ENCODE results near the gene PSMB7.

PSMB7 gene

DNA sequence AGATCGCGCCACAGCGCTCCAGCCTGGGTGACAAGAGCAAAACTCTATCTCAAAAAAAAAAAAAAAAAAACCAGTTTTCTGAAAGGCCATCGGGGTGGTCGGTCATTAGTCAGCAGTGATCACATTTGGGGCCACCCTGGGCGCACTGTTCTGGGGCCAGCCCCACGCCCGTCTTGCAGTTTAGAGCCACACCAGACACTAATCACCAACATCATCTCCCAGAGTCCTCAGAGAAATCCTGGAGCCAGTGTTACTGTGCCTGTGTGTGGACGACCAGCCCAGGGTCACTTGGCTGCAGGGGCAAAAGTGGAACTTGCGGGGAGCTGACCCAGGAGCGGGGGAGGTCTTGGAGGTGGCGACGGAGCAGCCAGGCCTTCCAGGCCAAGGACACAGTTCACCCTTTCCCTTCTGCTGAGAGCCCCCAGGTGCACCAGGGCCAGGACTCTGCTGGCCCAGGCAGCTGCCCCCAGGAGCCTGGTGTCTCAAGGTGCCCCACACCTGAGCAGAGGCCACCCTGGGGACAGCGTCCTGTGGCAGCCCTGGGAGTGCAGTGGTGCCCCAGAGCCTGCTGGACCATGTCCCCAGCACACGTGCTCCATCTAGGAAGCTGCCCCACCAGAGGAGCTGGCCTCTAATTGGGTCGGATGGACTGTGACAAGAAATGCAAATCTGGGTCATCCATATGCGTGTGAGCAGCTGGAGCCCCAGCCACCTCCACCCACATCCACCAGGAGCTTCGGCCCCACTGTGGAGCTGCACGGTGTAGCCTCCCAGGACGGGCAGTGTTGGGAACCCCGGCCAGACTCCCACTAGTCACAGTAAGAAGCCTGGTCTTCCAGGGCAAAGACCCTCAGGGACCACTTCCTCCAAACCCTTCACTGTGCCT is 106.4 kb downstream of the PSMB7 start:
- H3K4me3 ChIP-seq (ENCODE audit: extremely low read depth, insufficient read depth, low read length, poor library complexity, severe bottlenecking), result no peak overlapping the region
- peaks cover 38% of the 10 kb centered on the region for H3K36me3 ChIP-seq (ENCODE audit: control insufficient read depth, insufficient read depth, low read length)
- H3K4me1 ChIP-seq (ENCODE audit: control insufficient read depth, insufficient read depth, low read length, poor library complexity, severe bottlenecking), result peaks cover 31% of the 10 kb centered on the region
- 86% methylated on average over 12 to 19 of the region's 21 CpGs for WGBS, 2 experiments (ENCODE audit: insufficient coverage in 2 of 2)
- peak overlapping the region; percentile 79 for H3K27ac ChIP-seq (ENCODE audit: low read depth, low read length, severe bottlenecking)
- H3K9me3 ChIP-seq (ENCODE audit: control insufficient read depth, low read length), result no peaks in the 10 kb centered on the region

DNA sequence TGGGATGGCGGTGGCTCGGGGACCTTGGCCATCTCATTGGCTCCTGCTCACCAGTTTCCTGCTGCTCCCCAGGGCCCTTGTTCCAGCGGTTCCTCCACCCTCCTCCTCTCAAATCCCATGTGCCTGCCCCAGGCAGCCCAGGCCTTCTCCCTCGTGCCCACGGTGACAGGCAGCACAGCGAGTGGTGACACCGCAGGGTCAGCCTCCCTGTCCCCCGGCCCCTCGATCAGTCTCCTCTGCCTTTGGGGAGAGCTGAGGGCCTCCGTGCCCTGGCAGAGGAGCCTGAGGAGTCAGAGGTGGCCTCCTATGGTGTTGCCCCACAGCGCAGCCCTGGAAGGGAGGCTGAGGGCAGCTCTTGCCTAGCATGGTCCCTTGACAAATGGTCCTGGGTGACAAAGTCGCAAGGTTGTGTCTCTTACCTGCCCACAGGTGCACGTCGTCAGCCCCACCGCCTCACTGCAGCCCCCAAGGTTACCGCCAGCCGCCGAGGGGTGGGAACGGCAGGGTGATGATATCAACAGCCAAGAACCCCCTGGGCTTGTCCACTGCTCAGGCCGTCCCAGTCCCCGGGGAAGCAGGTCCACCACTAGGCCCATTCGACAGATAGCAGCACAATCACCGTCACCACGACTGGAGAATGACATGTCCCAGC is 107.7 kb downstream of the PSMB7 start:
- 92 to 94% methylated on average over 21 of the region's 24 CpGs for WGBS, 2 experiments (ENCODE audit: insufficient coverage in 2 of 2)
- H3K27ac ChIP-seq (ENCODE audit: low read depth, low read length, severe bottlenecking), result no peak overlapping the region
- peaks cover 45% of the 10 kb centered on the region for H3K36me3 ChIP-seq (ENCODE audit: control insufficient read depth, insufficient read depth, low read length)
- H3K9me3 ChIP-seq (ENCODE audit: control insufficient read depth, low read length), result no peaks in the 10 kb centered on the region
- H3K4me3 ChIP-seq (ENCODE audit: extremely low read depth, insufficient read depth, low read length, poor library complexity, severe bottlenecking), result no peak overlapping the region
- H3K4me1 ChIP-seq (ENCODE audit: control insufficient read depth, insufficient read depth, low read length, poor library complexity, severe bottlenecking), result peaks cover 31% of the 10 kb centered on the region

GRCh38 chr9:124306098-124306735 is 109.0 kb downstream of the PSMB7 start:
- WGBS, 2 experiments (ENCODE audit: insufficient coverage in 2 of 2), result 87 to 88% methylated on average over 11 to 13 of the region's 13 CpGs

DNA sequence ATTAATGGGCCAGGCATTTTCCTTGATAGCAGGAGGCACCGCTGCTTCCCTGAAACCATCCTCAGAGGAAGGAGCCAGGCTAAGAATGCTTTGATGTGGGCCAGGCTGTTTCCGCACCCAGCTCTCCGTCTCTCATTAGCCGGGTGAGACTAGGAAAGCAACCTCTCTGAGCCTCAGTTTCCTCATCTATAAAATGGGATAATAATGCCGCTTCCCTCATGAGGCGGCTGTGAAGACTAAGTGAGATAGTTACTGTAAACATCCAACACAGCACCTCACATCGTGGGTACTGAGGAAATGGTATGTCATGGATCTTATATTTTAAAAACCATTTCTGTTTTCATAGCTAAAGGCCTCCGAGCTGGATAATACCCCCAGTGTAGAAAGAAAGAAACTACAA is 111.0 kb downstream of the PSMB7 start:
- H3K4me1 ChIP-seq (ENCODE audit: control insufficient read depth, insufficient read depth, low read length, poor library complexity, severe bottlenecking), result peaks cover 39% of the 10 kb centered on the region
- H3K27ac ChIP-seq (ENCODE audit: low read depth, low read length, severe bottlenecking), result no peak overlapping the region
- 100% methylated on average over 2 to 4 of the region's 8 CpGs for WGBS, 2 experiments (ENCODE audit: insufficient coverage in 2 of 2)
- peaks cover 33% of the 10 kb centered on the region for H3K36me3 ChIP-seq (ENCODE audit: control insufficient read depth, insufficient read depth, low read length)
- no peaks in the 10 kb centered on the region for H3K9me3 ChIP-seq (ENCODE audit: control insufficient read depth, low read length)
- no peak overlapping the region for H3K4me3 ChIP-seq (ENCODE audit: extremely low read depth, insufficient read depth, low read length, poor library complexity, severe bottlenecking)

More at GRCh38 chr9:124306098-124306735, 109.0 kb downstream of the PSMB7 start:
- Histone ChIP-seq H3K27ac (ENCODE audit: low read depth, low read length, severe bottlenecking) (peak overlapping the region; percentile 69), H3K36me3 (ENCODE audit: control insufficient read depth, insufficient read depth, low read length) (peaks cover 40% of the 10 kb centered on the region), H3K4me1 (ENCODE audit: control insufficient read depth, insufficient read depth, low read length, poor library complexity, severe bottlenecking) (peaks cover 31% of the 10 kb centered on the region), H3K9me3 (ENCODE audit: control insufficient read depth, low read length) (no peaks in the 10 kb centered on the region), H3K4me3 (ENCODE audit: extremely low read depth, insufficient read depth, low read length, poor library complexity, severe bottlenecking) (no peak overlapping the region)

- H3K27ac ChIP-seq (ENCODE audit: low read depth, low read length, severe bottlenecking), result no peak overlapping the region
- no peak overlapping the region for H3K4me3 ChIP-seq (ENCODE audit: extremely low read depth, insufficient read depth, low read length, poor library complexity, severe bottlenecking)
- WGBS, 2 experiments (ENCODE audit: insufficient coverage in 2 of 2), result 99 to 100% methylated on average over 7 to 13 of the region's 14 CpGs
- H3K4me1 ChIP-seq (ENCODE audit: control insufficient read depth, insufficient read depth, low read length, poor library complexity, severe bottlenecking), result peaks cover 36% of the 10 kb centered on the region
- no peaks in the 10 kb centered on the region for H3K9me3 ChIP-seq (ENCODE audit: control insufficient read depth, low read length)
- peaks cover 33% of the 10 kb centered on the region for H3K36me3 ChIP-seq (ENCODE audit: control insufficient read depth, insufficient read depth, low read length)
Observed at GRCh38 chr9:124303762-124304161, 111.5 kb downstream of the PSMB7 start.
